ENCODE measurements around the gene IRF2BPL. TPM values are rescaled to one million over a fixed set of nuclear protein-coding genes. Genes with fewer than 3 reads are reported as not detected.

IRF2BPL gene
- total RNA-seq, result 10 to 100 TPM; 34.8 to 36.2 TPM

DNA sequence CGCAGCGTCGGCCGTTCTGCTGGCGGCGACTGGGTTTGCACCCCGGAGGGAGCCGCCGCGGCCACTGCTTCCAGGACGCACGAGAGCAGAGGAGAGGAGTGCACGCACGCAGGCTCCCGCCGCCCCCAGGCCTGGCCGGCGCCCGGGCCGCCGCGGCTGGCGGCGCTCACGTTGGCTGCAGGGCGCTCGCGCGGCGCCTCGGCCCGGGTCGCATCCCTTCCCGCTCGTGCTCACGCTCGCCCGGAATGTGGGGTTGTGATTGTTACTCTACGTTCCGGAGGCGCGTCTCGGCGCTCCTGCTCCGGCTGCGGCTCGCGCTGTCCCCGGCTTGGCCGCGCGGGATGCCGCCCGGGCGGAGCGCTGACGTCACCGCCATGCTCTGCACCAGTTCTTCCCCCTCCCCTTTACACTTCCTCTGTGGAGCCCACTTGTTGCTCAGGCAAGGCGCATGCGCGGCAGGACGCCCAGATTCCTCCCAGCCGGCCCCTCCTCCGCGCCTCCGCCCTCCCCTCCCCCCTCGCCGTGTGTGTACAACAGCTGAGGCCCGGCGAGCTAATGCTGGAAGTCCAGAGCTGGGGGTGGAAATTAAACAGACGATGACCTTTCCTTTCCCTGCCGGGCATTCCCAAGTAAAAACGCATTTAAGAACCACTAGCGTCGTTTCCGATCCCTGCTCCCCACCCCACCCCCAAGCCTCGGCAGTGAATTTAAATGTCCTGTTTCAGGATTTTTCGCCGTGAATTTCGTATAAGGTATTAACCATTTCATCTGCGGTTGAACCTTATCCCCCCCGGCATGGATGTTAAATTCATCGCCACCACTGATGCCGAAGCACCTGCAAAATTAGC lies at the start of gene IRF2BPL:
Gene IRF2BPL, minus strand, starts transcription at position 325 of the 848 bp plus-strand sequence. CDS start 916 bp downstream, outside the sequence.
- DNase-seq, result peak; percentile 94
- Mint-ChIP-seq H3K4me3 (peak within 1 kb of the TSS; percentile 92), H3K36me3 (peaks cover 20% of the 10 kb centered on the region), H3K9me3 (no peaks in the 10 kb centered on the region), H3K27me3 (no peaks in the 10 kb centered on the region), H3K4me1 (peaks cover 42% of the 10 kb centered on the region), H3K27ac (peak within 1 kb of the TSS; percentile 95)

DNA sequence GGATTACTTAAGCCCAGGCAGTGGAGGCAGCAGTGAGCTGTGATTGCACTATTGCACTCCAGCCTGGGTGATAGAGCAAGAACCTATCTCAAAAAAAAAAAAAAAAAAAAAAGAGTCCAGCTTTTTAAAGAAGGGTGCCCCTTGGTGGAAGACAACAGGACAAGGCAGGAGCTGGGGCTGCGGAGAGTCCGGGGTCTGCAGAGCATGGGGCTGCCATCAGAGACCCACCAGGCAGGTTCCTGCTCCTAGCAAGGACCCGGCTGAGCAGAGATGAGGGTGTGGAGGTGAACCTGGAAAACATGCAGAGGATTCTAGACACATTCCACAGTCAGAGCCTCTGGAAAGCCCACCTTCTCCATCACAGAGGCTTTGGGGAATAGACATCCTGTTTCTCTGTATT lies 48.5 kb upstream of the IRF2BPL start:
- H3K4me3 Mint-ChIP-seq, result no peak overlapping the region
- peaks cover 2% of the 10 kb centered on the region for H3K9me3 Mint-ChIP-seq
- no peak overlapping the region for H3K27ac Mint-ChIP-seq
- H3K36me3 Mint-ChIP-seq, result no peaks in the 10 kb centered on the region
- no peaks in the 10 kb centered on the region for H3K27me3 Mint-ChIP-seq
- no peaks in the 10 kb centered on the region for H3K4me1 Mint-ChIP-seq
- no peak for DNase-seq

DNA sequence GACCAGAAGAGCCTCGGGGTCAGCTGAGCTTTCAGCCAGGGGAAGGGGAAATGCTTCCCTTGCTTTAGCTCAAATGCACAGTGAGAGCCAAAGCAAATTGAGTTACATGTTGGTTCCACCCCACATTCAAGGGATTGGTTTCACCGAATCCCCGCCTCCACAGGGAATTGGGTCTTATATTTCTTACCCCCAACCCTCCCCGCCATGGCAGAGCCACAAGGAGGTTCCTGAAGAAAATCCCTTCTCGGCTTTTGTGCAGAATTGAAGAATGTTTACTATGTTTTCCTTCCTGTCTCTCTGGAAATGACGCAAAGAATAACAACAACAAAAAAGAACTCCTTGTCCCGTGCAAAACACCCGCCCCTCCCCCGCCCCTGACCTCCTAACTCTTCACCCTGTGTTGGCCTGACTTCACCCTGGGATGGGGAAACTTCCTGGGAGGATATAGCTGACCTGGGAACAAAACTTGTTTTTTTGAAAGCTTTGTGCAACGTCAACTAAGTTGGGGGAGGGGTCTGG lies 47.7 kb upstream of the IRF2BPL start:
- DNase-seq, result no peak
- no peak overlapping the region for H3K4me3 Mint-ChIP-seq
- H3K9me3 Mint-ChIP-seq, result peaks cover 2% of the 10 kb centered on the region
- no peaks in the 10 kb centered on the region for H3K36me3 Mint-ChIP-seq
- H3K27ac Mint-ChIP-seq, result no peak overlapping the region
- H3K27me3 Mint-ChIP-seq, result no peaks in the 10 kb centered on the region
- H3K4me1 Mint-ChIP-seq, result no peaks in the 10 kb centered on the region

DNA sequence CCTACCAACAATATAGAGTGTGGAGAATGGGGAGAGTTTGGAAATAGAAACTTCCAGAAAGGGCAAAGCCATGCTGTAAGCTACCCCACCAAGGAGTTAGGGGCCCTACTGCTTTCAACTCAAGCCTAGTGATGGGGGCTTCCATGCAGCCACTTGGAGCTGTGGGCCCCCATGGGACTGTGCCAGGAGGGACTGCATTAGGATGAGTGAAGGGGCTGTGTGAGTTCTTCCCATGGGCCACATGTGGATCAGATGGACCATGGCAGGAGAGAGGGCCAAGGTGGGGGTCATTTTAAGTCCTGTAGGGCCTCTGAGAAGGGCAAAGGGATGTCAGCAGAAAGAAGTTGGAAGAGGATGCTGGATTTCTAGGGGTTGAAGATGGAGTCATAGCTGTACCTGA lies 46.5 kb upstream of the IRF2BPL start:
- DNase-seq, result no peak
- no peaks in the 10 kb centered on the region for H3K36me3 Mint-ChIP-seq
- H3K9me3 Mint-ChIP-seq, result peaks cover 2% of the 10 kb centered on the region
- no peaks in the 10 kb centered on the region for H3K4me1 Mint-ChIP-seq
- peaks cover 3% of the 10 kb centered on the region for H3K27me3 Mint-ChIP-seq
- H3K4me3 Mint-ChIP-seq, result no peak overlapping the region
- H3K27ac Mint-ChIP-seq, result no peak overlapping the region

DNA sequence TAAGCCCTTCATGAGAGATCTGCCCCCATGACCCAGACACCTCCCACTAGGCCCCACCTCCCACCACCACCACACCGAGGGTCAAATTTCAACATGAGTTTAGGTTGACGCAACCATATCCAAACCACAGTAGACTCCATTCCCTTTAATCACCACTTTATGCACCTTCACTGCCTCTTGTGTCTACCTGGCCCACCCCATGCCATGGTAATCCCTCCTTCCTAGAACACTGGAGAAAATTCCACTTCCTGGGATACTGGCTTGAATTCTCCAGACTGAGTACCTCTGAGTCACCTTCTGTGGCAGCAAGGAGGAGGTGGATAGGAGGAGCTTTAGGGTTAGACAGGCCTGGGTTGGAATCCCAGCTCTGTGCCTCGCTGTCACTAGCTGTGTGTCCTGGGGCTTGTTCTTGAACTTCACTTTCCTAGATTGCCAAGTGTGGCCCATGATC lies 43.5 kb upstream of the IRF2BPL start:
- Mint-ChIP-seq H3K4me3 (no peak overlapping the region), H3K27me3 (peaks cover 14% of the 10 kb centered on the region)

DNA sequence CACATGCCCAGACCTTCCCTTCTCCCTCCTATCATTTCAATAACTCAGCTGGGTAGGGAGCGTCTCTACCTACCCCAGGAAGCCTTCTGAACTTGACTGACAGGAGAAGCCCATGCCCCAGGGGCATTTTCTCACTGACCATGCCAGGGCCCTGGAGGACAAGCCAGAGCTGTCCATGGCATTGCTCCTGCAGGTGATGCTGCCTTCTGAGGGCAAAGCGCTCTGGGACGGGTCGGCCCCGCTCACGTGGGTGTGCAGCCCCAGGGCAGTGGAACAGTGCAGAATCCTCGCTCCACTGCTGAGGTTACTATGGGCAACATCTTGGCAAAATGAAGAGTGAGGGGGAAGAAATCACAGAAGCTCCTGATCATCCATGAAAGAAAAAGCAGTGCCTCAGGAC lies 41.0 kb upstream of the IRF2BPL start:
- Mint-ChIP-seq H3K27ac (no peak overlapping the region), H3K36me3 (no peaks in the 10 kb centered on the region), H3K4me3 (no peak overlapping the region), H3K4me1 (no peaks in the 10 kb centered on the region), H3K9me3 (no peaks in the 10 kb centered on the region), H3K27me3 (peaks cover 14% of the 10 kb centered on the region)
- DNase-seq, result no peak

More for the DNA sequence above, 43.5 kb upstream of the IRF2BPL start:
- no peak for DNase-seq
- Mint-ChIP-seq H3K4me1 (no peaks in the 10 kb centered on the region), H3K36me3 (no peaks in the 10 kb centered on the region), H3K9me3 (no peaks in the 10 kb centered on the region), H3K27ac (no peak overlapping the region)

DNA sequence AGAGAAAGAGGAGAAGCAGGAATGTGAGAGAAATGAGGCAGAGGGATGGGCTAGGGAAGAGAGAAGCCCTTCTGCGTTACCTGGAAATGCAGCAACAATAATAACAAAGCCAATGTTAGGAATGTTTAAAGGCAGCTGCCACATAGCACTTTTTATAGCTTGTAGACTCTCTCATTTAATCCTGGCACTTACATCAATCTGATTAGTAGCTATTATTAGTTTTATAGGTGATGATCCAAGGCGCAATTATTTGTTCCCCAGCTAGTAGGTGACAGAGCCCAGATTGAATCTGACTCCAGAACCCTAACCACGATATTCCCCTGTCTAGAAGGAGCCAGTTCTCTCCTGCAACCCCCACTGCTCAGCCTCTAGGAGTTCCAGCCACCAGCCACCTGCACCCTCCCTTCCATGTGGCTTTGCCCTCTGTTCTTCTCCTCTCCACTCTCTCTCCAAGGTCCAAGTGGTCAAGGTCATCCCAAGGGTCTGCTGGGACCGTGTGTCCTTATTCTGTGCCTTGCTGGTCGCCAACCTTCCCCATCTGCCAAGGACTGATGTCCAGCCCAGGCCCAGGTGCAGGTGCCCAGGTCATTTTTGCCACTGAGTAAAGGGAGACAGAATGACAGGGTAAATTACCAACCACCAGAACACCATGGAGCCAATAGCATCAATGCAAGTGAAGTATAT lies 40.2 kb upstream of the IRF2BPL start:
- Mint-ChIP-seq H3K4me1 (no peaks in the 10 kb centered on the region), H3K27me3 (peaks cover 14% of the 10 kb centered on the region), H3K36me3 (no peaks in the 10 kb centered on the region), H3K9me3 (no peaks in the 10 kb centered on the region), H3K4me3 (no peak overlapping the region), H3K27ac (no peak overlapping the region)
- no peak for DNase-seq

DNA sequence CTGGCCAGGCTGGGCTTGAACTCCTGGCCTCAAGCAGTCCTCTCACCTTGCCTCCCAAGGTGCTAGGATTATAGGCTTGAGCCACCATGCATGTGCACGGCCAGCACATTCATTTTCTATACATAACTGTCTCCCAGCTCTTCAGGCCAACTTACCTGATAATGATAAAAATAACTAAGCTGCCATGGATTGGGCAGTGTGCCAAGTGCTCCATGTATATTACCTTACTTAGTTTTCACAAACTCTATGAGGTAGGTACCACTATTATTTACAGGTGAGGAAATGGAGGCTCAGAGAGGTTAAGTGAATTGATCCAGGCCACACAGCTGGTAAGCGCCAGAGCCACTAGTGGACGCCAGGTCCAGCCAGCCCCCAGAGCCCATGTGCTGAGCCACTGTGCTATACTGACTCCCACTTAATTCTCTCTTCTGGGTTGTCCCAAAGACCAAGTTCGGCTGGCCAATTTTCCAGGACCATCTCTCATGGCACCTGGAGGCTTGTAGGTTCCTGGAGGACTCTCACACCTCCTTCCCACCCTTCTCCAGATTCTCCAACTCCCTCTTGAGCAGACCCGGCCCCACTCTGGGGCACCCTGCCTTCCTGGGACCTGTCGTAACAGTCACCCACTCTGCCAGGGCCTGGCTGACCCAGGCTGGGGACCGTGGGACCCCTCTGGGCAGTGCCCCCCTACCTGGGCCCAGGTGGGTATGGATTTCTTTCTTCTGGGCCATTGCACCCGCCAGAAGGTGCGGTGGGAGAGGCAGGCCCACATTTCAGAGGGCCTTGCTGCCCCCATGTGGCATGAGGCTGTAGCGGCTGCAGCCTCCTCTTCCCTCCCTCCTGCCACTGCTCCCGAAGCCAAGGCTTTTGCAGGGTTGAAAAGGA lies 39.4 kb upstream of the IRF2BPL start:
- Mint-ChIP-seq H3K4me3 (no peak overlapping the region), H3K36me3 (no peaks in the 10 kb centered on the region), H3K27me3 (peaks cover 14% of the 10 kb centered on the region), H3K4me1 (no peaks in the 10 kb centered on the region), H3K27ac (no peak overlapping the region), H3K9me3 (no peaks in the 10 kb centered on the region)
- DNase-seq, result peak; percentile 59

DNA sequence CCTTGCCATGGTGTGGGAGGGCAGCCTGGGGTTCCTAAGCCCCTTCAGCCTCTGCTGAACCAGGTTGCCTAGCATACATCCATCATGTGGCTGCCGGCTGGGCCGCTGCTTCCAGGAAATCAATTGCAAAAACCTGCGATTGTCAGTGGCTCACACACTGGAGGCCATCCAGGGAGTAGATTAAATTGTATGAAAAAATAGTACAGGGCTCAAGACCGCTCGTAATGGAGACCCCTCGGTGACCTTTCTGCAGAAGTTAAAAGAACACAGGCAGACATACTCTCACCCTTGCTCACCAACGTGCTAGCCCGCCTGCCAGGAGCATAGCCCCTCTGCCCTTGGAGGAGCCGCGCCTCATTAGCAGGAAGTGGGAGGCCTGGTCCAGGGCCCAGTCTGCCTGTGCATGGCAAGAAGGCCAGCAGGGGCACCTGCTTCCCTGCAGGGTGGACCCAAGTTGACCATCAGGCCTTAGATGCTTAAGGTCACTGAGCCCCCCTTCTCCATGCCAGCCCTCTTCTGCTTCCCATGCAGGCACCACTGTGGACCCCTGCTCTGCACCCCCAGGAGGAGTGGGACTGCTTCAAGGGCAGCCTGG lies 38.2 kb upstream of the IRF2BPL start:
- Mint-ChIP-seq H3K36me3 (no peaks in the 10 kb centered on the region), H3K9me3 (no peaks in the 10 kb centered on the region), H3K27ac (no peak overlapping the region), H3K27me3 (peaks cover 14% of the 10 kb centered on the region), H3K4me1 (no peaks in the 10 kb centered on the region), H3K4me3 (no peak overlapping the region)
- no peak for DNase-seq

DNA sequence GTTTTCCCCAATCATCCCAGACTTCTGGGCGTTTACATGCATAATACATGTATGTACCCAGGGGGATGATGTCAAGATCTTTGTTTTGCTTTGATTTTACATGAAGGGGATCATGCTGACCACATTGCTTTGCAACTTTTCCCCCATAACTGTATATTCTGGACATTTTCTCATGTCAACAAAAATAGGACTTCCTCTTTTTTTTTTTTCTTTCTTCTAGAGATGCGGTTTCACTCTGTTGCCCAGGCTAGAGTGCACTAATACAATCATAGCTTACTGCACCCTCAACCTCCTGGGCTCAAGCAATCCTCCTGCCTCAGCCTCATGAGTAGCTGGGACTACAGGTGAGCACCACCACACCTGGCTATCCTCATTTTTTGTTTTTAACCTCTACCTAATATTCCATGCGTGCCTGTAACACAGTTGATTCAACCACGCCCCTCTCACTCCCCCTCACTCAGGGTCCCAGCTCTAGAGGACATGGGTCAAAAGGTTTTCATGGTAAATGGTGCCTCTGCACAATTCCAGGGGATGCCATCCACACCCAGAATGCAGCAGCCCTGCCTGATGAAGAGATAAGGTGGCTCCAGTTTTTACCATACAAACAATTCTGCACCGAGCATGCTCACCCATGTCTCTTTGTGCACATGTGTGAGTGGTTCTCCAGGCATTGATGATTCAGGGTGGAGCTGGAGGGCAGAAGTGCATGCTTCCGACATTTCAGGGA lies 37.5 kb upstream of the IRF2BPL start:
- Mint-ChIP-seq H3K4me1 (no peaks in the 10 kb centered on the region), H3K36me3 (no peaks in the 10 kb centered on the region), H3K9me3 (no peaks in the 10 kb centered on the region), H3K27me3 (peaks cover 14% of the 10 kb centered on the region), H3K4me3 (no peak overlapping the region), H3K27ac (no peak overlapping the region)
- no peak for DNase-seq

DNA sequence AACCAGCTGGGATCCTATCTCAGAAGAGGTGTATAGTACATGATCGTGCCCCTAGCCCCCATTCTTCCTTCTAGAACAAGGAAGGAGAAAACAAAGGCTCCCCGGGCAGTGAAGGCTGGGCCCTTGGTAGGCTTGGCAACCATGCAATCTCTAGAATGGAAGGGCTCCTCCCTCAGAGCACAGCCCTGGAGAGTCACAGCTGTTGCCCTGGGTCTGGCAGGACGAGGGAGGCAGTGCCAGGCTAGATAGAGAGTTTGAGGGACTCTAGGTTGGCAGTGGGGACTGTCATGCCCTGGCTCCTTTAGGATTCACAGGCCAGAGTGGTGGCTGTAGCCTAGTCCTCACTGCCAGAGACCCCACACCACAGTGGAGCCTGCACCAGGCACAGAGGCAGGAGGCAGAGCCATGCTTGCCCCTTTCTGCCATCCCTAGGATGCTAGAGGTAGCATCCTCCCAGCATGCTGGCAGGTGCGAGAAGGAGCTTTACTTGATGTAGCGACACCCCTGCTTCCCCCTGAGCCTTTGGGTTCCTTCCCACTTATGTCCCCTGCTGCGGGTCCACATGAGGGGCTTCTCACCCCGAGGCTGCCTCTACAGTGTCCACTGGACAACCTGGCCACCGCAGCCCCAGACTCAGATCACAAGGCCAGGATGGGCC lies 36.1 kb upstream of the IRF2BPL start:
- H3K4me1 Mint-ChIP-seq, result no peaks in the 10 kb centered on the region
- H3K4me3 Mint-ChIP-seq, result no peak overlapping the region
- peaks cover 7% of the 10 kb centered on the region for H3K27me3 Mint-ChIP-seq
- H3K9me3 Mint-ChIP-seq, result no peaks in the 10 kb centered on the region
- no peak overlapping the region for H3K27ac Mint-ChIP-seq
- no peak for DNase-seq
- H3K36me3 Mint-ChIP-seq, result no peaks in the 10 kb centered on the region

DNA sequence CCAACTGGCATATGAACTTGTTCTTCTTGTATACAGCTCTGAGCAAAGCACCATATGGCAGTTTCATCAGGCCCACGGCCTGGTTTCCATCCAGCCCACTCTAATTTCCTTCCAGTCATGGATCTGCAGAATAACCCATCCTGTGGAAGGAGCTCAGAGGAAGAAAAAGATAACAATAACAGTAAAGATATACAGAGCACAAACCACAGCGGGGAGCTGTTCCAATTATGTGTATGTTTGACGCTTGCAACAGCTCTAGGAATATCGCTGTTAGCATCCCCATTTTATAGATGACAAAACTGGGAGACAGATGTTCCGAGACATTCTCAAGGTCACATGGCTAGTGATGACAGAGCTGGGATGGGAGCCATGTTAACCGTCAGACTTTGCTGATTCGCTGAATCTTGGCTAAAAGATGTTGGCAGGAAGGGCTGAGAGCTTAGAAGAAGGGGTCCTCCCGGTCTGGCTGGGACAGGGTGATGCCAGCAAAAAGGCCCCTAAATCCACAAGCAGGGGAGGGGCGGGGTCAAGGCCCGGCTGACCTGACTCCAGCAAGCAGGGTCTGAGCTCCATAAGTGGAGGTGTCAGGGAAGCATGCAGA lies 35.2 kb upstream of the IRF2BPL start:
- no peak overlapping the region for H3K4me3 Mint-ChIP-seq
- no peaks in the 10 kb centered on the region for H3K9me3 Mint-ChIP-seq
- no peak overlapping the region for H3K27ac Mint-ChIP-seq
- no peak for DNase-seq
- no peaks in the 10 kb centered on the region for H3K36me3 Mint-ChIP-seq
- H3K4me1 Mint-ChIP-seq, result no peaks in the 10 kb centered on the region
- peaks cover under 1% of the 10 kb centered on the region for H3K27me3 Mint-ChIP-seq

DNA sequence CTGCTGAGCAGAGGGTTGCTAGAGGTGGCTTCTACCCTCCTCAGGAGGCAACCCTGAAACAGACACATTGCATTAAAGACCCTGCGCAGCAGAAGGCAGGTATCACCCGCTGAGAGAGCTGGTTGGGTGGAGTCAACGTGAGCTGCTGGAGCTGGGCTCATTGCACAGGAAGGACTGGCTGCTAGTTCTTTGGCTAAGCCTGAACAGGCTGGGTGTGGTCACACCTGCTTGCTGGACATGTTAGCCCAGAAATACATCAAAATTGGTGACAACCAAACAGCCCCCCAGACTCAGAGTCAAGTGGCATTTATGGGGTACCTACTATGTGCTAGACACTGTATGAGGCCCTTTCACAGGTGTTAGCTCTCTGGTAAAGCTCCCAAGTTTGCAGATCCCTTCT lies 33.8 kb upstream of the IRF2BPL start:
- Mint-ChIP-seq H3K4me1 (no peaks in the 10 kb centered on the region), H3K9me3 (no peaks in the 10 kb centered on the region), H3K27ac (no peak overlapping the region), H3K27me3 (no peaks in the 10 kb centered on the region), H3K4me3 (no peak overlapping the region), H3K36me3 (no peaks in the 10 kb centered on the region)
- DNase-seq, result no peak

Data from activated naive CD8-positive, alpha-beta T cell treated with anti-CD3 and anti-CD28 coated beads for 36 hours (primary cell).